ENCODE results near the gene SRSF2.
"Not testable (repeated sequence)": the region's sequence is repeated elsewhere in the genome, so short reads cannot be mapped to it uniquely, and the experiment has no call there.

SRSF2 gene

DNA sequence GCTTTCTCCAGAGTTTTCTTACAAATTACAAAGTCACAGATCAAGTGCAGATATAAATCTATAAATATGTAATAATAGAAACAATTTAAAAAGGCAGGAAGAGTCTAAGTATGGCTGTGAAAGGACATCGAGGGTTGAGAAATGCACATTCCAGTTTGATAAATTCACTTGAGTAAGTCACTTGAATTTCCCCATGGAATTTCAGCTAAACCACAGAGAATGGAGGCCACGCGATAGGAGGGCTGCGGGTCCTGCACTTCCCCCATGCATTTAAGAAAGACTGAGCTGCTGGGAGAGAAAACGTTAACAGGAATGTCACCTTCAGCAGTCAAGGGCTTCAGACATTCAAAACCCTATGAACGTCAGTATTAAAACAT lies 20.3 kb downstream of the SRSF2 start:
- no peaks in the 10 kb centered on the region for H3K9me3 Mint-ChIP-seq
- H3K36me3 Mint-ChIP-seq (ENCODE audit: low read depth) = peaks cover 79% of the 10 kb centered on the region
- no peaks in the 10 kb centered on the region for H3K27me3 Mint-ChIP-seq
- peak overlapping the region; percentile 91 for H3K27ac Mint-ChIP-seq
- peaks cover 55% of the 10 kb centered on the region for H3K4me1 Mint-ChIP-seq (ENCODE audit: low read depth)
- H3K4me3 Mint-ChIP-seq = peak overlapping the region; percentile 72

GRCh38 chr17:76716146-76716838 lies 20.8 kb downstream of the SRSF2 start:
- Mint-ChIP-seq H3K4me3 (peak overlapping the region; percentile 72), H3K36me3 (ENCODE audit: low read depth) (peaks cover 74% of the 10 kb centered on the region), H3K9me3 (no peaks in the 10 kb centered on the region), H3K27me3 (no peaks in the 10 kb centered on the region), H3K4me1 (ENCODE audit: low read depth) (peaks cover 53% of the 10 kb centered on the region), H3K27ac (peak overlapping the region; percentile 91)

DNA sequence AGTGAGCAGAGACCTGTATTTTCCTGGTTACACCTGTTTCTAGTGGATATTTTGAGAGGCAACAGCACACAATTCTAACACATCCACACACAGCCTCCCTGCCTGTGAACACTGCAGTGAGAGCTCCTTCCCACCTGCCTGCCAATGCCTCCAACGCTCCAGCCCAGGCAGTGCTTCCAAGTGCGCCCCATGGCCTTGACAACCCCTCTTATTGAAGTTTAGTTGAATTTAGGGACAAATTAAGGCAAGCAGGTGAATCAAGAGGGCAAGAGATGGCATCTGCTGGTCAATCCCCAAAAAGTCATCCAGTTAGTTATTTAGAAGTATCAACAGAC lies 21.7 kb downstream of the SRSF2 start:
- Mint-ChIP-seq H3K36me3 (ENCODE audit: low read depth) (peaks cover 66% of the 10 kb centered on the region), H3K27ac (peak overlapping the region; percentile 91), H3K9me3 (no peaks in the 10 kb centered on the region), H3K27me3 (no peaks in the 10 kb centered on the region), H3K4me3 (peak overlapping the region; percentile 72), H3K4me1 (ENCODE audit: low read depth) (peaks cover 54% of the 10 kb centered on the region)

- Mint-ChIP-seq H3K36me3 (ENCODE audit: low read depth) (peaks cover 60% of the 10 kb centered on the region), H3K4me3 (peak overlapping the region; percentile 72), H3K4me1 (ENCODE audit: low read depth) (peaks cover 54% of the 10 kb centered on the region), H3K9me3 (no peaks in the 10 kb centered on the region), H3K27ac (peak overlapping the region; percentile 91), H3K27me3 (no peaks in the 10 kb centered on the region)
Measured at GRCh38 chr17:76714822-76715495, 22.2 kb downstream of the SRSF2 start.

DNA sequence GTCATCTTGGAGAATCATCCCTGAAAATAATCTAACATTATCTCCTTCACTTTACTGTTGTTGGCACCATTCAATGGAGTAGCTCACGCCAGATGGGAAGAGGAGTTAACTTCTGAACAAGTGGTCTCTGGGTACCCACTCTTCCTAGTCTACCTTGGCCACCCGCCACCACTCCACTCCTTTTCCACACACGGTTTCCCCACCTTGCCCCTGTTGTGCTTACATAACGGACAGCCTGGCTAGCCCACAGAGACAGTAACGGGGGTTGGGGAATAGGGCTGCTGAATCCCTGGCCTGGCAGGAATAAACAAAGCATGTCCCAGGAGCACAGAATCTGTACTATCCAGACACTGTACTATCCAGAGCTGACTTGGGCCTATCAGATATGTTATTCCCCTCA lies 22.8 kb downstream of the SRSF2 start:
- Mint-ChIP-seq H3K27me3 (no peaks in the 10 kb centered on the region), H3K27ac (peak overlapping the region; percentile 34), H3K4me3 (no peak overlapping the region), H3K9me3 (no peaks in the 10 kb centered on the region), H3K36me3 (ENCODE audit: low read depth) (peaks cover 54% of the 10 kb centered on the region), H3K4me1 (ENCODE audit: low read depth) (peaks cover 57% of the 10 kb centered on the region)

DNA sequence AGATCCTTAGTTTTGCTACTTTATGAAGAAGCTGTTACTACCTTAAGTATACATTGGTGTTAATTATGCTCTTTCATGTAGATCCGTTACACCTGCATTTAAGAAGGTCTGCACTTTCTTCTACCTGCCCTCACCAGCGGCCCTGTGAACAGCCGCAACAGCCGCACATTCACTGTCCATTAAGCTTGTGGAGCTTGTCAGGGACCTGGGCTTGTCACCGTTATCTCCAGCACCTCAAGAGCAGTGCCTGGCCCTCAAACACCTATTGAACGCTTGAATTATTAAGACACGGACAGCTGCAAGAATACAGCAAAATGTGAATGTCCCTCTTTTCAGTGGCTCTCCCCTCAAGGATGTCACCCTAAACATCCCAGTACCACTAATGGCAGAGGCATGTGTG lies 23.4 kb downstream of the SRSF2 start:
- peaks cover 49% of the 10 kb centered on the region for H3K36me3 Mint-ChIP-seq (ENCODE audit: low read depth)
- H3K4me3 Mint-ChIP-seq = no peak overlapping the region
- H3K27me3 Mint-ChIP-seq = no peaks in the 10 kb centered on the region
- H3K27ac Mint-ChIP-seq = peak overlapping the region; percentile 34
- no peaks in the 10 kb centered on the region for H3K9me3 Mint-ChIP-seq
- H3K4me1 Mint-ChIP-seq (ENCODE audit: low read depth) = peaks cover 58% of the 10 kb centered on the region

- not testable (repeated sequence) for H3K27ac Mint-ChIP-seq, H3K4me3 Mint-ChIP-seq, H3K27me3 Mint-ChIP-seq, H3K9me3 Mint-ChIP-seq
- Mint-ChIP-seq H3K36me3 (ENCODE audit: low read depth) (peaks cover 39% of the 10 kb centered on the region), H3K4me1 (ENCODE audit: low read depth) (peaks cover 53% of the 10 kb centered on the region)
Measured at GRCh38 chr17:76712321-76712720, 24.8 kb downstream of the SRSF2 start.

- H3K27ac Mint-ChIP-seq = peak within 1 kb of the TSS; percentile 23
- H3K9me3 Mint-ChIP-seq = no peaks in the 10 kb centered on the region
- peak within 1 kb of the TSS; percentile 75 for H3K4me3 Mint-ChIP-seq
- H3K36me3 Mint-ChIP-seq (ENCODE audit: low read depth) = peaks cover 27% of the 10 kb centered on the region
- H3K27me3 Mint-ChIP-seq = no peaks in the 10 kb centered on the region
- H3K4me1 Mint-ChIP-seq (ENCODE audit: low read depth) = peaks cover 40% of the 10 kb centered on the region
Measured at GRCh38 chr17:76710863-76711611, 26.1 kb downstream of the SRSF2 start, which contains the start of gene MXRA7. Gene MXRA7, minus strand, starts transcription at chr17:76710965. Its CDS starts 19 bp downstream, at chr17:76710946.

GRCh38 chr17:76709951-76710862 lies 26.9 kb downstream of the SRSF2 start:
- H3K27ac Mint-ChIP-seq, H3K27me3 Mint-ChIP-seq, H3K9me3 Mint-ChIP-seq: not testable (repeated sequence)
- H3K36me3 Mint-ChIP-seq (ENCODE audit: low read depth) = peaks cover 21% of the 10 kb centered on the region
- H3K4me3 Mint-ChIP-seq = peak overlapping the region; percentile 71
- H3K4me1 Mint-ChIP-seq (ENCODE audit: low read depth) = peaks cover 32% of the 10 kb centered on the region

- no peaks in the 10 kb centered on the region for H3K27me3 Mint-ChIP-seq
- H3K9me3 Mint-ChIP-seq = no peaks in the 10 kb centered on the region
- peaks cover 26% of the 10 kb centered on the region for H3K4me1 Mint-ChIP-seq (ENCODE audit: low read depth)
- H3K4me3 Mint-ChIP-seq = peak overlapping the region; percentile 71
- H3K36me3 Mint-ChIP-seq (ENCODE audit: low read depth) = peaks cover 16% of the 10 kb centered on the region
- H3K27ac Mint-ChIP-seq = peak overlapping the region; percentile 45
Measured at GRCh38 chr17:76709077-76709950, 27.8 kb downstream of the SRSF2 start.

DNA sequence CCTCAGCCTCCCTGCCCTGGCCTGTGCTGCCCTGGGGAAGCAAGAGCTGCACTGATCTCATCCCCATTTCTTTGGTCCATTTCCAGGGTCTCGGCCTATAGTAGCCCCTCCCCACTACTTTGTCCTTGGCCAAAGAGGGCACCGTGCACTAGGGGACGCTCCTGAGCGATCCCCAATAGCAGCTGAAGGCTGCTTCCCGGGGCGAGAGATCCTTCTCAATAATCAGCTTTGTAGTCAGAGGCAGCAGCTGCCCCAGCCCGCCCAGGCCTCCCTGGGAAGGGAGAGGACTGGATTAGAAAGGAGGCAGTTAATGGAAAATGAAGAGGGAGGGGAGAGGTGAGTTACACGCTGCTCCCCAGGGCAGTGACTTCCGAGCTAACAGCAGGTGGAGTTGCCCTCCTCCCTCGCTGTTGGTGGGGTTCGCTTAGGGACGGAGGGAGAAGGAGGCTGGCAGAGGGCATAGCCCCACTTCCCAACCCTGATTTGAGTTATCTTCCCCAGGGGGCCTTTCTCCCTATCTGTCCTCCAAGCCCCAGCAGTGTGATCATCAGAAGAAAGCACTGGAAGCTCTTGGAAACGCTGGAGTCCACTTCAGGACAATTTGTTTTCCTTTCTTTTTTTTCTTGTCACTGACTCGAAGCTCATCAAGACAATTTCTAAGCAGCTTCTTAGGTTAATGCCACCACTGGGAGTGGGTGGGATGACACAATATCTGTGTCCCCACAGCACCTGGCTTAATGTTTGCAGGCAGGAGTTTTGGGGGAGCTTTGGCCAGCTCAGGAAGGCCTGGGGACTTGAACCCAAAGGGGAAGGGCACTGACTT lies 28.9 kb downstream of the SRSF2 start:
- H3K27me3 Mint-ChIP-seq = no peaks in the 10 kb centered on the region
- no peaks in the 10 kb centered on the region for H3K9me3 Mint-ChIP-seq
- H3K36me3 Mint-ChIP-seq (ENCODE audit: low read depth) = peaks cover 4% of the 10 kb centered on the region
- H3K4me3 Mint-ChIP-seq = no peak overlapping the region
- H3K27ac Mint-ChIP-seq = no peak overlapping the region
- peaks cover 15% of the 10 kb centered on the region for H3K4me1 Mint-ChIP-seq (ENCODE audit: low read depth)

DNA sequence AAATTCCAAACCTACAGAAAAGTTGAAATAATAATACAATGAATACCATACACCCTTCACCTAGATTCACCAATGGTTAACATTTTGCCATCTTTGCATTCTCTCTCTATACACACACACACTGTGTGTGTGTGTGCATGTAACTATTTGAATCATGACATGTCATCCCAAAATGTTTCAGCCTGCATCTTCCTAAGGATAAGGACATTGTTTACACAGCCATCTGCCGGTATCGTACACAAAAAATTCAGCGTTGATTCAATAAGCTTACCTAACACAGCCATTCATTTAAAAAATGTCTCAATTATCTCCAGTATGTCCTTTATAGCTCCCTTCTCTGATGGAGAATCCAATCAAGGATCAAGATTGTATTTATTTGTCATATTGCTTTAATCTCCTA lies 30.3 kb downstream of the SRSF2 start:
- no peaks in the 10 kb centered on the region for H3K36me3 Mint-ChIP-seq (ENCODE audit: low read depth)
- no peak overlapping the region for H3K4me3 Mint-ChIP-seq
- no peaks in the 10 kb centered on the region for H3K27me3 Mint-ChIP-seq
- no peak overlapping the region for H3K27ac Mint-ChIP-seq
- H3K4me1 Mint-ChIP-seq (ENCODE audit: low read depth) = peaks cover 14% of the 10 kb centered on the region
- no peaks in the 10 kb centered on the region for H3K9me3 Mint-ChIP-seq

- Mint-ChIP-seq H3K27ac (no peak overlapping the region), H3K4me1 (ENCODE audit: low read depth) (peaks cover 7% of the 10 kb centered on the region), H3K4me3 (no peak overlapping the region), H3K27me3 (no peaks in the 10 kb centered on the region), H3K36me3 (ENCODE audit: low read depth) (no peaks in the 10 kb centered on the region), H3K9me3 (no peaks in the 10 kb centered on the region)
Measured at GRCh38 chr17:76704805-76705204, 32.3 kb downstream of the SRSF2 start.
